ENCODE results near the gene THOC1.
"Not testable (repeated sequence)": the region's sequence is repeated elsewhere in the genome, so short reads cannot be mapped to it uniquely, and the experiment has no call there.

The THOC1 gene

GRCh38 chr18:267688-268552 is at the start of gene THOC1:
Gene THOC1, minus strand, starts transcription at chr18:268047. Its CDS starts 28 bp downstream, at chr18:268019.
- DNase-seq (ENCODE audit: low read depth in 2 of 2) = peak; percentile 91 to 94

DNA sequence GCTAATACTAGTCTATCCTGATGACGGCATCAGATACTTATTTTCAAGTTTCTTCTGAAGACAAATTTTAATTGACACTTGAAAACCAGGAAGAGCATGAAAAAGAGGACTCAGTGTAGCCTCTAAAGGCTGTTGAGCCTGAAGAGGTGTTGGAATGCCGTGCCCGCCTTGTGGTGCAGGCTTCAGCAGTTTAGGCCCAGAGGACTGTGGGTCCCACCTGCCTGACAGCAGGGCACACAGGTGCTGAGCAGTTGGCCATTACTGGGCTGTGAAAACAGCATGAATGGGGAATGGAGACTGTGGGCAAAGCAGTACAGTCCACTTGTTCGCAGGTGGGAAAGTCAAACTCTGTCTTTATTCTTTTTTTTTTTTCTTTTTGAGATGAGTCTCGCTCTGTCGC is 49.8 kb upstream of the THOC1 start:
- no peak for DNase-seq (ENCODE audit: low read depth in 2 of 2)

DNA sequence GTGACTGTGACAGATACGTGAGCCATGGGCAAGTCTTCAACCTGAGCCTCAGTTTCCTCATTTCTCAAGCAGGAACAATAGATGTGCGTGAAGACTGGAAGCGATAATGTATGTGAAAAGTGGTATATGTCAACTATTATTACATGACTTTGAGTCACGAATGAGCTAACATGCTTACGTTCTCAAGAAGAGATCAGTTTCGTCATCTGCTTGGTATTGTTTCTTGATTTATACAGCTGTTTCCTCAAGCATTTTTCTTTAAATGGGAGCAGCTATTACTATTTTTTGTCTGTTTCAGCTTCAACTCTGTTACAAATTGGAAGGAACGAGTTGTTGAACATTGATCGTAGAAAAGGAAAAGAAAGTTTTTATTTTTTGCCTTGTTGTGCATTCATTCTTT is 48.5 kb upstream of the THOC1 start:
- DNase-seq (ENCODE audit: low read depth in 2 of 2) = no peak

GRCh38 chr18:313931-314330 is 46.1 kb upstream of the THOC1 start:
- DNase-seq (ENCODE audit: low read depth in 2 of 2) = no peak

- DNase-seq (ENCODE audit: low read depth in 2 of 2) = no peak
Measured at GRCh38 chr18:312415-312814, 44.6 kb upstream of the THOC1 start.

GRCh38 chr18:310042-310441 is 42.2 kb upstream of the THOC1 start:
- no peak for DNase-seq (ENCODE audit: low read depth in 2 of 2)

DNA sequence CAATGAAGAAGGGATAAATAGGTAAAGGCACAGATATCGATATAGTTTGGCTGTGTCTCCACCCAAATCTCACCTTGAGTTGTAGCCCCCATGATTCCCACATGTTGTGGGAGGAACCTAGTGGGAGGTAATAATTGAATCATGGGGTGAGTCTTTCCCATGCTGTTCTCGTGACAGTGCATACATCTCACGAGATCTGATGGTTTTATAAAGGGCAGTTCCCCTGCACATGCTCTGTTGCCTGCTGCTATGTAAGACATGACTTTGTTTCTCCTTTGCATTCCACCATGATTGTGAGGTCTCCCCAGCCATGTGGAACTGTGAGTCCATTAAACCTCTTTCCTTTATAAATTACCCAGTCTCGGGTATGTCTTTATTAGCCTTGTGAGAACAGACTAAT is 40.2 kb upstream of the THOC1 start:
- DNase-seq (ENCODE audit: low read depth in 2 of 2) = not testable (repeated sequence)

- no peak for DNase-seq (ENCODE audit: low read depth in 2 of 2)
Measured at GRCh38 chr18:306608-307255, 38.9 kb upstream of the THOC1 start.

DNA sequence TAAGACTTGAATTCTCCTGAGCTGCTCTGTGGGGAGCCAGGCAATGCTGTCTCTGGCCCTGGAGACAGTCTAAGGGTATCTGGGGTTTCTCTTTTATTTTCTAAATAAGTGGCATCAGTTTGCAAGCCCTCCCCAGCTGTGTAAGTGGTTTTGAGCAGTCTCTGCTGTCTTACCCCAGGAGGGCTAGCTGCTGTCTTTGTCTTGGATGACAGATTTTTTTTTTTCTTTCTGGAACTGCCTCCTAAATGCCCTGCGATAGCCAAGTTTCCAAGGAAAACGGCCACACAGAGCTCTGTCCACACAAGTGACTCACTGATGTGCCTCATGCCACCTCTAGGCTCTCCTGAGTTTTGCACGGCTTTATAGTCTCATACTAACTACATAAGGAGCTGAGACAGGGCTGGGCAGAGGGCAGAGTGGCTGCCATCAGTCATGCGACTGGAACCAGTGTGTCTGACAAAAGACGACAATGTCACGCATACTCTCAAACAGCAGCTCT is 37.2 kb upstream of the THOC1 start:
- DNase-seq (ENCODE audit: low read depth in 2 of 2) = no peak

- no peak for DNase-seq (ENCODE audit: low read depth in 2 of 2)
Measured at GRCh38 chr18:303607-304006, 35.8 kb upstream of the THOC1 start.

- DNase-seq (ENCODE audit: low read depth in 2 of 2) = no peak
Measured at GRCh38 chr18:303011-303410, 35.2 kb upstream of the THOC1 start.

DNA sequence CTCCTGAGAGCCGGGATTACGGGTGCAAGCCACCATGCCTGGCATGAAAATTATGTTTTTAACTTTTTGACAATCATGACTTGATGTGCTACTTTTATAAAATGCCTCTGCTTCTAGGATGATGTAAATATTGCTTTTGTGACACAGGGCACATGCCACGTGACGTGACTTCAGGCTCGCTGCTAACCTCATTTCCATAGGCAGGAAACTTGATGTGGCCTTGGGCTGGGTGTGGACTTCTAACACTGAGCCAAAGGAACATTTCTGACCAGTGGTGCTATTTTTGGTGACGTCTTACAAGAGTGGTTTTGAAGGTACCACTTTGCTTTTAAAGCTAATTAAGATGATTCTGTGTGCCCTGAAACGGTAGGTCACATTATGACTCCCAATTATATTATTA is 34.2 kb upstream of the THOC1 start:
- no peak for DNase-seq (ENCODE audit: low read depth in 2 of 2)

DNA sequence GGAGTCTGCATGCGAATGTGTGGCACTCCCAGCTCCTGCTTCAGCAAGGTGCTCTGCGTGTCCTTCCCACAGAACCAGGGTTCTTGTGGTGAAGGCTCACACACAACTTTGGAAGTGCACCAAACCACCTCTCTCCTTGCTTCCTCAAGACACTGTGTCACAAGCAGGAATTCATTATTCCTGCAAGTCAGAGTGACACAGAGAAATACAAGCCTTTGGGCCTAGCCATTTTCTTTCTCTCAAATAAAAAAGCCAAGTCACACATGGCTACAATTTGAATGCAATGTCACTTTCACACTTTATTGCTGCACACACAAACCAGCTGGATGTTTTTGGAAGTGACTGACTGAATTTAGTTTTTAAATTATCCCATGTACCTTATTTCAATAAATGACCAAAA is 30.1 kb upstream of the THOC1 start:
- DNase-seq (ENCODE audit: low read depth in 2 of 2) = no peak

- DNase-seq (ENCODE audit: low read depth in 2 of 2) = no peak
Measured at GRCh38 chr18:295756-296490, 28.1 kb upstream of the THOC1 start.

DNA sequence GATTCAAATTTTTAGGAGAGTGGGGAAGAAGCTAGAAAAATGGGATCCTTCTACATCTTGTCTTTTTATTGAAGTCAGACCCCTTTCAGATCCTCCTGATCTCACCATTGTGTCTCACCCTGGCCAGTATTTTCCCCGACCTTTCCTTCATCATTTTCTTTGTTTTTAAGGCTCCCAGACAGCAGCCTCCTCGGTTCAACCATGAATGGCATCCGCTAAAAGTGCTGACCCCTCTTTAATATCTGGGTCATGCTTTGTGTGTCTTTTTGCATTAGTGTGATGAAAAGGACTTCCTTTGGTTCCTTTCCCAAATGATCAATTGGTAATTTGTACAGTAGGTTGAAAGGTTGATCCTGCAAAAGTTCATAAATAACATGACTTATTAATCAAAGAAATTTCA is 26.7 kb upstream of the THOC1 start:
- no peak for DNase-seq (ENCODE audit: low read depth in 2 of 2)

DNA sequence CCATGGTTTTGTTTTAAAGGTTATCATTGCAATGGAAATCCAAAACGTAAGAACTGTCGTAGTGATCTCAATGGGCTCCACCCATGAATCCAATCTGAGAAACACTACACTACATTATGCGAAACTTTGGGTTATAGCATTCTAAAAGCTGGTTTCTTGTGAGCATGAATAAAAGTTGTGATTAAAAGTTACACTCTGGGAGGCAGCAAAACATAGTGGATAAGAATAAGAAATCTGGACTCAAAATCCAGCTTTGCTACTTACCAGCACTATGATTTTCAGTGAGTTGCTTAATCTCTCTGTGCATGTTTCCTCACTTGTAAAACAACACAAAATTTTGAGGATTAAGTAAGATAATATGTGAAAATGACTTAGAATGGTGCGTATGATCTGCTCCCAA is 25.7 kb upstream of the THOC1 start:
- no peak for DNase-seq (ENCODE audit: low read depth in 2 of 2)

DNA sequence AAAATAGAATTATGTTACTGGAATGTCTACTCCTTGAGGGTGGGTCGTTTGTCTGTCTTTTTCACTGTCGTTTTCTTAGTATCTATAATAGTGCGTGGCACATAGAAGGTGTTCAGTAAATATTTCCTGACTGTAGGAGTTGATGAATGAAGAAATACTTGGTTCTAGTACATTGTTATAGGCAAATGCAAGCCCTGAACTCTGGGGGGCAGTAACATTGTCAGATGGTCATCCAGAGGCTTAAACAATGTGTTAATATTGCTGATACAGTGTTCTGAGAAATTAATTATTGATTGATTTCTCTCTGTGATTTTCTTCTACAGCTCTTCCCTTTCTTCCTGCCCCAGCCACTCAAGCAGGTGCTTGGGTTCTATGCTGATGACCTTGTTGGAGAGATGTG is 24.4 kb upstream of the THOC1 start:
- no peak for DNase-seq (ENCODE audit: low read depth in 2 of 2)

DNA sequence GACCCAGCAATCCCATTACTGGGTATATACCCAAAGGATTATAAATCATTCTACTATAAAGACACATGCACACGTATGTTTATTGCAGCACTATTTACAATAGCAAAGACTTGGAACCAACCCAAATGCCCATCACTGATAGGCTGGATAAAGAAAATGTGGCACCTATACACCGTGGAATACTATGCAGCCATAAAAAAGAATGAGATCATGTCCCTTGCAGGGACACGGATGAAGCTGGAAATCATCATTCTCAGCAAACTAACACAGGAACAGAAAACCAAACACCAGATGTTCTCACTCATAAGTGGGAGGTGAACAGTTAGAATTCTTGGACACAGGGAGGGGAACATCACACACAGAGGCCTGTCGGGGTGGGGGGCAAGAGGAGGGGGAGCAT is 22.1 kb upstream of the THOC1 start:
- DNase-seq (ENCODE audit: low read depth in 2 of 2) = not testable (repeated sequence)

DNA sequence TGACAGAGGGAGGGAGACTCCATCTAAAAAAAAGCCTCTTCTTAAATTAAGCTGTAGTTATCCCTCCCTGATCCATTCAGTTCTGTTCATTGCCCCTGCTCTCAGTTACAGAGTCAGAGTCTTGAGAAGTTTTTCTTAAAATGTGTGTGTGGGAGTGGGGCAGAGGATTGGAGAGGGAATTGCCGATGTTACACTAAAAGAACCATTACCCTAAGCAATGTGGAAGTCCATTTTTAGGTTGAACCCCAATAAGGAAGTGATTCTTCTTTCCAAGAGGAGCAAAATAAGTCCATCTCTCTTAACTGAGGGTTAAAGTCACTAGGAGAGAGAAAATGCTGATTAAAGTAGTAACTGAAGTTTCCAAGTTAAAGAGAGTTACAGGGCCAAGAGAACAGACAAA is 21.2 kb upstream of the THOC1 start:
- no peak for DNase-seq (ENCODE audit: low read depth in 2 of 2)

- no peak for DNase-seq (ENCODE audit: low read depth in 2 of 2)
Measured at GRCh38 chr18:286515-287310, 18.9 kb upstream of the THOC1 start.

DNA sequence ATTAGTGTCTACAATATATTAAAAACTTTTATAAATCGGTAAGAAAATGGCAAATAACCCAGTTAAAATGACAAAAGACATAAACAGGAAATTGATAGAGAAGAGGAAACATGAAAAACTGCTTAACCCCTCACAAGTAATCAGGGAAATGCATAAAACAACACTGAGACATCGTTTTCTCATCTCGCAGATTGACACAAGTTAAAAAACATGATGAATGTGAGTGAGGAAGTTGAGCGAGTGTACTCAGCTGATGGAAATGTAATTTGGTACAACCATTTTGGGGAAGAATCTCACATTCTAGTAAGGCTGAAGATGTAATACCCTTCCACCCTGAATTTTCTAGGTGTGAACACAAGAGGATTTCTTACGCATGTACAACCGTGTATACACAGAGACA is 18.0 kb upstream of the THOC1 start:
- DNase-seq (ENCODE audit: low read depth in 2 of 2) = no peak

- DNase-seq (ENCODE audit: low read depth in 2 of 2) = no peak
Measured at GRCh38 chr18:275486-275885, 7.6 kb upstream of the THOC1 start.
